H9 (cell line): Measurements from ENCODE around the gene NOLC1. TPM values are rescaled to one million over a fixed set of nuclear protein-coding genes. Genes with fewer than 3 reads are reported as not detected.

Experiments used
- DNase-seq: peaks from one replicate; pipeline ENCODE4 v3.0.0-alpha.2; 2017
- H2AFZ ChIP-seq: one replicate; pipeline ENCODE4 v1.6.1; 2013; ENCODE audit warnings: mild to moderate bottlenecking, low read length, control low read depth, moderate library complexity
- H2AK5ac ChIP-seq: 2 replicates; pipeline ENCODE4 v1.6.1; 2013; ENCODE audit warnings: low read length, control low read depth, mixed read lengths; ENCODE audit not compliant: insufficient read length
- H2BK120ac ChIP-seq: one replicate; pipeline ENCODE4 v1.6.1; 2013; ENCODE audit warnings: low read depth, mild to moderate bottlenecking, low read length, control low read depth, inconsistent platforms; ENCODE audit not compliant: poor library complexity, severe bottlenecking
- H2BK12ac ChIP-seq: 2 replicates; pipeline ENCODE4 v1.6.1; 2013; ENCODE audit warnings: low read length, control low read depth, mixed read lengths, low read depth; ENCODE audit not compliant: insufficient read length
- H2BK15ac ChIP-seq: 2 replicates; pipeline ENCODE4 v1.6.1; 2013; ENCODE audit warnings: low read depth, low read length, control low read depth
- H2BK20ac ChIP-seq: one replicate; pipeline ENCODE4 v1.6.1; 2013; ENCODE audit warnings: low read depth, mild to moderate bottlenecking, low read length, control low read depth, inconsistent platforms; ENCODE audit not compliant: poor library complexity, severe bottlenecking
- H2BK5ac ChIP-seq: 2 replicates; pipeline ENCODE4 v1.6.1; 2013; ENCODE audit warnings: low read length, control low read depth, mixed read lengths; ENCODE audit not compliant: insufficient read length
- H3K14ac ChIP-seq: 2 replicates; pipeline ENCODE4 v1.6.1; 2013; ENCODE audit warnings: low read length, control low read depth; ENCODE audit not compliant: insufficient read depth
- H3K18ac ChIP-seq: 2 replicates; pipeline ENCODE4 v1.6.1; 2013; ENCODE audit warnings: low read depth, mild to moderate bottlenecking, mixed read lengths, low read length, control low read depth; ENCODE audit not compliant: insufficient read length
- H3K23ac ChIP-seq: 2 replicates; pipeline ENCODE4 v1.6.1; 2013; ENCODE audit warnings: low read length, control low read depth, mixed read lengths, low read depth; ENCODE audit not compliant: insufficient read length
- H3K23me2 ChIP-seq: 2 replicates; pipeline ENCODE4 v1.6.1; 2013; ENCODE audit warnings: low read depth, mild to moderate bottlenecking, mixed read lengths, low read length, control low read depth; ENCODE audit not compliant: insufficient read length, poor library complexity, severe bottlenecking
- H3K27ac ChIP-seq: 2 replicates; pipeline ENCODE4 v1.5.1; 2013; ENCODE audit warnings: low read length, control low read depth, mixed read lengths, low read depth; ENCODE audit not compliant: insufficient read length
- H3K27me3 ChIP-seq: 2 replicates; pipeline ENCODE4 v1.6.1; 2013; ENCODE audit warnings: low read length, control low read depth, inconsistent platforms; ENCODE audit not compliant: insufficient read depth
- H3K4ac ChIP-seq: 2 replicates; pipeline ENCODE4 v1.6.1; 2013; ENCODE audit warnings: low read depth, mild to moderate bottlenecking, control low read depth, inconsistent platforms, low read length, moderate library complexity
- H3K4me1 ChIP-seq: 2 replicates; pipeline ENCODE4 v1.6.1; 2013; ENCODE audit warnings: low read length, control low read depth, inconsistent platforms; ENCODE audit not compliant: insufficient read depth
- H3K4me2 ChIP-seq: 2 replicates; pipeline ENCODE4 v1.6.1; 2013; ENCODE audit warnings: low read length, control low read depth, mixed read lengths; ENCODE audit not compliant: insufficient read length, insufficient read depth
- H3K56ac ChIP-seq: 2 replicates; pipeline ENCODE4 v1.6.1; 2013; ENCODE audit warnings: low read depth, mild to moderate bottlenecking, mixed read lengths, low read length, control low read depth; ENCODE audit not compliant: insufficient read length
- H3K79me1 ChIP-seq: 2 replicates; pipeline ENCODE4 v1.6.1; 2013; ENCODE audit warnings: low read depth, mild to moderate bottlenecking, moderate library complexity, low read length, control low read depth, inconsistent platforms; ENCODE audit not compliant: insufficient read depth, poor library complexity, severe bottlenecking
- H3K79me2 ChIP-seq: 2 replicates; pipeline ENCODE4 v1.6.1; 2013; ENCODE audit warnings: low read length, control low read depth, inconsistent platforms; ENCODE audit not compliant: insufficient read depth
- H3K9ac ChIP-seq: 2 replicates; pipeline ENCODE4 v1.6.1; 2013; ENCODE audit warnings: low read length, control low read depth, mixed read lengths; ENCODE audit not compliant: insufficient read length; ENCODE audit errors: extremely low read depth
- H3K9me3 ChIP-seq: one replicate; pipeline ENCODE4 v1.6.1; 2013; ENCODE audit warnings: low read depth, low read length, inconsistent platforms; ENCODE audit not compliant: control insufficient read depth
- H3T11ph ChIP-seq: one replicate; pipeline ENCODE4 v1.6.1; 2013; ENCODE audit warnings: mild to moderate bottlenecking, low read length, control low read depth, inconsistent platforms
- H4K20me1 ChIP-seq: one replicate; pipeline ENCODE4 v1.6.1; 2013; ENCODE audit not compliant: control insufficient read depth, insufficient read length, insufficient read depth
- H4K5ac ChIP-seq: 2 replicates; pipeline ENCODE4 v1.6.1; 2013; ENCODE audit warnings: low read depth, mild to moderate bottlenecking, mixed read lengths, low read length, control low read depth; ENCODE audit not compliant: insufficient read length
- H4K8ac ChIP-seq: replicated peaks from 2 replicates; pipeline ENCODE4 v1.6.1; 2013; ENCODE audit warnings: low read length, control low read depth, mixed read lengths, low read depth; ENCODE audit not compliant: insufficient read length
- H4K91ac ChIP-seq: 2 replicates; pipeline ENCODE4 v1.6.1; 2013; ENCODE audit warnings: low read depth, mild to moderate bottlenecking, moderate library complexity, mixed read lengths, low read length, control low read depth; ENCODE audit not compliant: insufficient read length
- H3K27ac Mint-ChIP-seq, 3 experiments: 2 replicates in 2 of 3; 3 replicates in 1 of 3; pipeline ENCODE4 v1.8.0; 2020 to 2021; ENCODE audit warnings: mixed read lengths in 3 of 3, mild to moderate bottlenecking in 1 of 3, moderate library complexity in 1 of 3
- H3K27me3 Mint-ChIP-seq: 2 replicates; pipeline ENCODE4 v1.8.0; 2021; ENCODE audit warnings: low read depth, mild to moderate bottlenecking, moderate library complexity, mixed read lengths
- H3K36me3 Mint-ChIP-seq, 3 experiments: 2 replicates in 2 of 3; 3 replicates in 1 of 3; pipeline ENCODE4 v1.8.0; 2020 to 2021; ENCODE audit warnings: low read depth in 3 of 3, mixed read lengths in 3 of 3; ENCODE audit not compliant: insufficient read depth in 1 of 3
- H3K4me1 Mint-ChIP-seq, 2 experiments: 2 replicates each; pipeline ENCODE4 v1.8.0; 2020; ENCODE audit warnings: mixed read lengths in 2 of 2
- H3K4me3 Mint-ChIP-seq, 2 experiments: 2 replicates in 1 of 2; 3 replicates in 1 of 2; pipeline ENCODE4 v1.8.0; 2020 to 2021; ENCODE audit warnings: mild to moderate bottlenecking in 2 of 2, mixed read lengths in 2 of 2, moderate library complexity in 1 of 2
- H3K9me3 Mint-ChIP-seq, 2 experiments: 2 replicates in 1 of 2; 3 replicates in 1 of 2; pipeline ENCODE4 v1.8.0; 2020; ENCODE audit warnings: mild to moderate bottlenecking in 2 of 2, mixed read lengths in 2 of 2, moderate library complexity in 1 of 2
- WGBS: extraction: QIAGEN DNeasy Blood & Tissue Kit; methylation state at CpG from one replicate; pipeline ENCODE4 v1.1.7; 2013; ENCODE audit warnings: missing lambda C conversion rate, low lambda C conversion rate, mixed read lengths; ENCODE audit not compliant: insufficient read length; ENCODE audit errors: extremely low coverage; 5-methylcytosine and 5-hydroxymethylcytosine counted together
- total RNA-seq: library from RNA; stranded (reverse); gene quantifications from 2 replicates; pipeline ENCODE4 v1.2.1, GENCODE V29; 2021
- TF ChIP-seq, protein P1 (sequence below): fragments of 200-600 bp; sonication (generic); conservative IDR thresholded peaks from 3 replicates; pipeline ENCODE4 v1.8.0; 2021; ENCODE audit warnings: antibody characterized with exemption, mild to moderate bottlenecking

The NOLC1 gene
- total RNA-seq, 1 experiment from 2014 or later, result 171 TPM

GRCh38 chr10:102200751-102201640, 48.8 kb downstream of the NOLC1 start:
- Histone ChIP-seq H2BK20ac (no peak overlapping the region), H2BK12ac (no peak overlapping the region), H3K27me3 (no peaks in the 10 kb centered on the region), H3K23me2 (no peaks in the 10 kb centered on the region), H3K9ac (no peak overlapping the region), H3K18ac (no peak overlapping the region), H3K27ac (no peak overlapping the region), H2BK120ac (no peak overlapping the region), H3K79me2 (no peaks in the 10 kb centered on the region), H3K56ac (no peak overlapping the region), H3K23ac (no peak overlapping the region), H2AK5ac (no peak overlapping the region), H3K4me1 (no peaks in the 10 kb centered on the region), H3K79me1 (no peaks in the 10 kb centered on the region), H4K5ac (no peak overlapping the region), H3K14ac (no peak overlapping the region), H4K91ac (no peak overlapping the region), H3K4ac (no peak overlapping the region), H3K9me3 (peaks cover 12% of the 10 kb centered on the region), H3T11ph (no peak overlapping the region), H2BK5ac (no peak overlapping the region), H2AFZ (no peak overlapping the region), H2BK15ac (no peak overlapping the region), H3K4me2 (no peak overlapping the region), H4K8ac (no peak overlapping the region), H4K20me1 (no peaks in the 10 kb centered on the region)
- WGBS, result no CpG with 5 or more reads among the region's 34 CpGs
- H3K9me3 Mint-ChIP-seq, result peaks cover 34 to 54% of the 10 kb centered on the region in 2 experiments
- H3K36me3 Mint-ChIP-seq, result no peaks in the 10 kb centered on the region; a peak in 2 of 7 replicates
- H3K27ac Mint-ChIP-seq, result no peak overlapping the region
- peaks cover 57% of the 10 kb centered on the region for H3K27me3 Mint-ChIP-seq
- TF ChIP-seq, protein P1, sequence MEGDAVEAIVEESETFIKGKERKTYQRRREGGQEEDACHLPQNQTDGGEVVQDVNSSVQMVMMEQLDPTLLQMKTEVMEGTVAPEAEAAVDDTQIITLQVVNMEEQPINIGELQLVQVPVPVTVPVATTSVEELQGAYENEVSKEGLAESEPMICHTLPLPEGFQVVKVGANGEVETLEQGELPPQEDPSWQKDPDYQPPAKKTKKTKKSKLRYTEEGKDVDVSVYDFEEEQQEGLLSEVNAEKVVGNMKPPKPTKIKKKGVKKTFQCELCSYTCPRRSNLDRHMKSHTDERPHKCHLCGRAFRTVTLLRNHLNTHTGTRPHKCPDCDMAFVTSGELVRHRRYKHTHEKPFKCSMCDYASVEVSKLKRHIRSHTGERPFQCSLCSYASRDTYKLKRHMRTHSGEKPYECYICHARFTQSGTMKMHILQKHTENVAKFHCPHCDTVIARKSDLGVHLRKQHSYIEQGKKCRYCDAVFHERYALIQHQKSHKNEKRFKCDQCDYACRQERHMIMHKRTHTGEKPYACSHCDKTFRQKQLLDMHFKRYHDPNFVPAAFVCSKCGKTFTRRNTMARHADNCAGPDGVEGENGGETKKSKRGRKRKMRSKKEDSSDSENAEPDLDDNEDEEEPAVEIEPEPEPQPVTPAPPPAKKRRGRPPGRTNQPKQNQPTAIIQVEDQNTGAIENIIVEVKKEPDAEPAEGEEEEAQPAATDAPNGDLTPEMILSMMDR, result no peak
- no peak for DNase-seq
- H3K4me1 Mint-ChIP-seq, result no peaks in the 10 kb centered on the region
- H3K4me3 Mint-ChIP-seq, result no peak overlapping the region
